HG03469 (cell line): Measurements from ENCODE around the gene SPATA31D4.
"Not testable (repeated sequence)": the region's sequence is repeated elsewhere in the genome, so short reads cannot be mapped to it uniquely, and the experiment has no call there.

Source experiments
- ATAC-seq: cut with Tn5 transposase; IDR thresholded peaks from one replicate; pipeline ENCODE4 v1.9.1; 2021; ENCODE audit warnings: mild to moderate bottlenecking, moderate library complexity, moderate number of reproducible peaks; ENCODE audit not compliant: unreplicated experiment

SPATA31D4 gene

DNA sequence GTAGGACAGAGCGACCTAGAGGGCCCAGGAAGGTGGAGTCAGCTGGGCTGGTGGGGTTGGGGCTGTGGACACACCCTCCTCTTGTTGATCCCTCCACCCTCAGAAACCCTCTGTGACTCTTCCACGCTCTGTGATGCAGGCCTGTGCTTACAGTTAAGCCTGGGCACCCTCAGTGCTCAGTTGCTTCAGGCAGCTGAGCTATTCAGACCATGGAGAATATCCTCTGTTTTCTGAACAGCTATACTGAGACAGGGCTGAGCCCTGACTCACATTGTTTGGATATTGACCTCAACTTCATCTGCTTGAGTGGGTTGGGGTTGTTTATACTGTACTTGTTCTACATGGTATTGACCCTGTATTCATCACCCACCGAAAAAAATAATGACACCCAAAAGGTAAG lies at the start of gene SPATA31D4:
Gene SPATA31D4 (plus strand): TSS at position 124 of the 400 bp plus-strand sequence. CDS start 86 bp downstream, at position 210.
- not testable (repeated sequence) for ATAC-seq

DNA sequence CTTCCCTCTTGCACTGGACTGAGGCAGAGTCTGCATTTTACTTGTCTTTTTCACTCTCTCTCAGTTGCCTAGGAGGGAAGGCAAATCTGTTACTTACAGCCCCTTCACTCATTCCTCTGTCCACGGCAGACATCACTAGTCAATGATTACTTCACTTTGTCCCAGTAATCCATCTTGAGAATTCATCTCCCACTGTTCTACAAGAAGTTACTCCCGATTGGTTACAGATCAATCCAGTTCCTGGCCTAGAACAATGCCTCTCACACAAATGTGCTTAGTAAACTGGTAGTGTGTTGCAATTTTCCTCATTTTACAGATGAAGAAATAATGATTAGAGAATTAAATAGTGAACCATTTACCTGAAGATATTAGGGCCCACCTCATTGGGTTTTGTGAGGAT lies 49.7 kb upstream of the SPATA31D4 start:
- ATAC-seq = no peak

DNA sequence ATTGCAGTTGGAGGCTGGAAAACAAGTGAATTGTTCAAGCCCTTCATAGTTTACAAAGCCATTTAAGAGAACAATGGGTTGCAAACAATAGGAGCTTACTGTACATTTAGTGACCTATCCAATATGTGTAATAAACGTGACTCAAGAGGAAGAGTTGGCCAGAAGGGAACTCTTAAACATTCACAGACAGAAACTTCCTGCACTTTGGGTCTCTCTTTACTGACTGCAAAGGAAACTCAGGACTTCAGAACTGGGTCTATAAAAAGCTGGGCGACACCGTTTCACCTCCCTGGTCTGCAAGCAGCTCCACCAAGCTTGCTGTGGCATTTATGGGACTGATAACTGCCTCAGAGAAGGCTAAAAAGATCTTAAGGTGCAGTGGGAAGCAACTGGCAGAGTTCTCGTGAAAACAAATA lies 48.7 kb upstream of the SPATA31D4 start:
- no peak for ATAC-seq

DNA sequence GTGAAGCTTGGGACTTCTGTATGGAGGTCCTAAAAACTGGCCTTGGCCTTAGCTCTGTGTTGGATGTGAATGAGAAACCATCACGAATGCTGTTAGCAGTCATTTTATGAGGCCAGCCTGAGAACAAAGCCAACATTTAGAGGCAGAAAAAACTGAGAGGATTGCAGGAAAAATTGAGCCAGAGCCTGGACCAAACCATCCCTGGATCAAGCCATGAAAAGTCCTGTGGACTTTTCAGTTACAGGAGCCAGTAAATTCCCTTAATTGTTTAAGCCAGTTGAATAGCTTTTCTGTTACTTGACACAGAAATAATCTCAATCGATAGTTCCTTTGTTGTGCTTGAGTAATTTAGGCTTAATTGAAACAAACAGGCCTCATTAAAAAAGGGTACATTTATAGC lies 42.6 kb upstream of the SPATA31D4 start:
- no peak for ATAC-seq

DNA sequence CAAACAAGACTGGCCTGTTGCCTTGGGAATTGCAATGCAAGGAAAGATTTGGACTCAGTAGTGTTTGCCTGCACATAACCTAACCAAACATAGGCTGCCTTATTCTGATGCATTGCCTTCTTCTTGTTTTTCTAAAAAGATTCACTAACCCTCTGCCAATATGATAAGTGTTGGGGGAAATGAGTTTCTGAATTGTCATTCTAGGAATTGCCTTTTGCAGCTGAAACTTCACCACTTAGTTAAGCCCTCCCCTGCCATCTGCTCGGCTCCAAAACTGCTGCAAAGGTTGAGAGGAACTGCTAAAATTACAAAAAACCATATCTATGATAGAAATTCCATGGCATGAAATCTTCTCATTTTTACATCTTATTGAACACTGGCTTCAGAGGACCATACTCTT lies 41.6 kb upstream of the SPATA31D4 start:
- ATAC-seq = no peak

DNA sequence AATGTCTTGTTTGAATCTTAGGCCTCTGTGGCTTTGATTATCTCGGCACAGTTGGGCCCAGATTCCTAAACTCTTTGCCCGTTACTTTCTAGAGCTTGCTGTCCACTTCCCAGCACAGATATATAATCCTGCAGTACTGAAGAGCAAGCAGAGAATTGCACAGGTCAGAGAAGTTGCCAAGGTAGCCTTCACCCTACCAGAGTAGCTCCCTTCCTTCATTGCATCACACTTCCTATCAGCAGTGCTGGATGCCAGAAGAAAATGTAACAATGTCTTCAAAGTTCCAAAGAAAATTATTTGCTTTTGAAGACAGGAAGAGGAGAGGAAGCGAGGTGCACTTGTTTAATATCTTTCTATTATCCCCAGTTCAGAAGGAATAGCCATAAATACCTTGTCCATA lies 38.1 kb upstream of the SPATA31D4 start:
- ATAC-seq = no peak

DNA sequence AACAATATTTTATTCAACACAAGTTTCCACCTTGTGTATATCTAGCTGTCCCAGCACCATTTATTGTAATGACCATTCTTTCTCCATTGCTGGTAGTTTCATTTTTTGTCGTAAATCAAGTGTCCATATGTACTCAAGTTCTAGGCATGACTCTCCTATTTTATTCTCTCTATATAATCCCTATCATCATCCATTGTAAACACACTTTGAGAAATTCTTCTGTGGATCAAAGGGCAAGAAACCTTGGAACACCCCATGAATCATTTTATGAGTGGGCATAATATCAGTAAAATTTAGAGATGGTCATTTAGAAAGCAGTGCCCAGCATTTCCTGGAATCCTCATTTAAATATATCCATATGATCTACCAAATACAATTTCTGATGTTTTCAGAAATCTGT lies 35.8 kb upstream of the SPATA31D4 start:
- no peak for ATAC-seq

DNA sequence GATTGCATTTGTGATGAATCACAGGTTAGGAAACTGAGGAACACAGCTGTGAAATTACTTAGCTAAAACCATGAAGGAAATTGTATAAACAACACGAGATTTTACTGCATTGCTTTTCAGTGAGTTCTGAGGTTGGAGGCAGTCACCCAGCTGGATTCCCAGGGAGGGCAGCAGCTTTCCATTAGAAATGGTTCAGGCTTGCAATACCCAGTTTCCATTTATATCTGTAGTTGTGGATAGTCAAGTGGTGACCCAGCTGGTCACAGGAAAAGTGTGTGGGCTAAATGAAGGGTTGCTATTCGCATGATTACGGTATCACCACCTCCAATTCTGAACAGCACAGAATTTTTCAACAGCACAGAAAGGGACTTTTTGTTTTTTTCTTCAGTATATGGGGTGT lies 34.3 kb upstream of the SPATA31D4 start:
- no peak for ATAC-seq

DNA sequence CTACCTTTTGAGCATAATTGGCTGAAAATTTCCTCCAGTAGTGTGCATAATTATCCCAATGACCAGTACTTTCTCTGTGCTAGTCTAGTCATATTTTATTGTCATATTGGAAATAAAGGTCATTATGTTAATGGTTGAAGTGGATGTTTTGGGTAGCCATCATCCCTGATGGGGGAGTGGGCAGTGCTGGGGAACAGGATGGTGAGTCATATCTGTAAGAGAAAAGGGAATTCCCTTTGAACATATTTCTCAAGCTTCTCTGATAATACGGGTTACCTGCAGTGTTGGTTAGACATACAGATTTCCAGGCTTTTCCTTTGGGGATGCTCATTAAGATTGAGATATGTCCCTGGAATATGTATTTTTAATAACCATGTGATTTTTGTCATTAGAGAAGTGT lies 33.3 kb upstream of the SPATA31D4 start:
- no peak for ATAC-seq

DNA sequence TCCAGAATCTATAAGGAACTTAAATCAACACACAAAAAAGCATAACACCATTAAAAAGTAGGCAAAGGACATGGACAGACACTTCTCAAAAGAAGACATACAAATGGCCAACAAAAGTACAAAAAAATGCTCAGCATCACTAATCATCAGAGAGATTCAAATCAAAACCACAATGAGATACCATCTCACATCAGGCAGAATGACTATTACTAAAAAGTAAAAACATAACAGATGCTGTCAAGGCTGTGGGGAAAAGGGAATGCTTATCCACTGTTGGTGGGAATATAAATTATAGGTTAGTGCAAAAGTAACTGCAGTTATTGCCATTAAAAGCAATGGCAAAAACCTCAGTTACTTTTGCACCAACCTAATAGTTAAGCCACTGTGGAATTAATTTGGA lies 32.2 kb upstream of the SPATA31D4 start:
- no peak for ATAC-seq

DNA sequence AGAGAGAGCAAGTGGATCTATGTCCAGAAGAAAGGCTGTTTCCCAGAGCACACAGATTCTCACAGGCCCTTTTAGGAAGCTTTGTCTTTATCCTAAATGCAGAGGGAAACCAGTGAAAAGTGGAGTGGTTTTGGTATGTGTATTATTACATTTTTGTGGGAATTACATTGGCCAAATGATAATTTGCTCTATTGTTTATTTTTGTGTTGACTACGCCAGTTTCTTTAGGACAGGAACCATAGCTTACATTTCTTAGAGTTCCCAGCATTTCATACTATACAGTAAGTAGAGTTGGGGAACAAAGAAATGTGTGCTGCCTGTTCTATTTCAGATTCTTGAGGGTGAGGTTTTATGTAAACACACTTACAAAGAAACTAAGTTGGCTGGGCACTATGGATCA lies 29.4 kb upstream of the SPATA31D4 start:
- ATAC-seq = no peak

DNA sequence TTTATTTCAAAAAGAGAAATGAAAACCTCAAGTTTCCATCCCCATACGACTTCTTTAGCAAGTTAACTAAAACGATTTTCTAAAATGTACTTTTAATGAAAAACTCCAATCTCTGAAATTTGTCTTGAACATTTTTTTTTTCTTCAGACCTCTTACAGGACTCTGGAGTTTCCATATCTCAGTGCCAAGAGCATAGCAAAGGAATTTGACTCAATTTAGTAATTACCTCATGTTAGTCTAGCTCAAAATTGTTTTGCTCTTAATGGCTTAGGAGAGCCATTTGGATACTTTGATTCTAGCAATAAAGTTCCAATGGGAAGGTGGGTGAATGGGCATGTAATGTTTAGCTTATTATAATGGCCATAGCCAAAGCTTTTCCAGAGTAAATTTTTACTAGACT lies 26.0 kb upstream of the SPATA31D4 start:
- no peak for ATAC-seq

DNA sequence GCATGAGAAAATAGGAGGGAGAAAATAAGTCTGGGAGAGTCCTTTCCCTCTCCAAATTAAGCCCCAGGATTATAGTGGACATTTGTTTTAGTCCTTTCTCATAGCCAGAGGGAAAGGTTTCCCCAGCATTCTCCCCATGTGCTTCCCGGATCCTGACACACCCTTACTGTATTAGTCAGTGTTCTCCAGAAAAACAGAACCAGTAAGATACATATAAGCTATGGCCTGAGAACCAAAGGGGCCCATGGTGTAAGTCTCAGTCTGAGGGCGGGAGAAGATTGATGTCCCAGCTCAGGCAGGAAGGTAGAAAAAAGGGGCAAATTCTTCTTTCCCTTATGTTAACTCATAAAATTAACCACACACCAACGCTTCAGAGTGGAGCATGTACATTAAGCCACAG lies 25.6 kb upstream of the SPATA31D4 start:
- no peak for ATAC-seq

DNA sequence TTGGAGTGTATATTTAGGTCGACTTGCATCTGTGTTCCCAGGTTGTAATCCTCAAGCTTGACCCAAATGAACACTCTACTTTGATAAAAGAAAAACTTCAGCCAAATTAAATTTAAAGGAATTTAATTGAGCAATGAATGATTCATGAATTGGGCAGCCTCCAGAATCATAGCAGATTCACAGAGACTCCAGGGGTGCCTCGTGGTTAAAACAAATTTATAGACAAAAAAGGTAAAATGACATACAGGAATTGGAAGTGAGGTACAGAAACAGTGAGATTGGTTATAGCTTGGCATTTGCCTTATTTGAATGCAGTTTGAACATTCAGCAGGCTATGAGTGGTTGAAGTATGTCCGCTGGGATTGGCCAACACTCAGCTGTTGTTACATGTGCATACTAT lies 21.6 kb upstream of the SPATA31D4 start:
- ATAC-seq = no peak

DNA sequence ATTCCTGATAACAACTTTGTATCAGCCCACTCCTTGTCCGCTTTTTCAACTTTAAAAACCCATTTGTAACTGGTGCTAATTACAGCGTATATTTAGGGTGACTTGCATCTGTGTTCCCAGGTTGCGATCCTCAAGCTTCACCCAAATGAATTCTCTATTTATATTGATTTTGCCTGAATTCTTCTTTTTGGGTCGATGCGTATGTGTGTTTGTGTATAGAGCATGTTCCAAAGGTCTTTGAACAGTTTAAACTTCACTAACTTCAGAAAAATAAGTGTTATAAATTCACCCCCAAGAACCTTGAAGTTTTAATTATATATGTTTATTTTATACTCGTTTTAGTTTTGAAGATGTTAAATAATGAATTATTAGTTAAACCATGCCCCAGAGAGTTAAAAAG lies 16.1 kb upstream of the SPATA31D4 start:
- no peak for ATAC-seq

DNA sequence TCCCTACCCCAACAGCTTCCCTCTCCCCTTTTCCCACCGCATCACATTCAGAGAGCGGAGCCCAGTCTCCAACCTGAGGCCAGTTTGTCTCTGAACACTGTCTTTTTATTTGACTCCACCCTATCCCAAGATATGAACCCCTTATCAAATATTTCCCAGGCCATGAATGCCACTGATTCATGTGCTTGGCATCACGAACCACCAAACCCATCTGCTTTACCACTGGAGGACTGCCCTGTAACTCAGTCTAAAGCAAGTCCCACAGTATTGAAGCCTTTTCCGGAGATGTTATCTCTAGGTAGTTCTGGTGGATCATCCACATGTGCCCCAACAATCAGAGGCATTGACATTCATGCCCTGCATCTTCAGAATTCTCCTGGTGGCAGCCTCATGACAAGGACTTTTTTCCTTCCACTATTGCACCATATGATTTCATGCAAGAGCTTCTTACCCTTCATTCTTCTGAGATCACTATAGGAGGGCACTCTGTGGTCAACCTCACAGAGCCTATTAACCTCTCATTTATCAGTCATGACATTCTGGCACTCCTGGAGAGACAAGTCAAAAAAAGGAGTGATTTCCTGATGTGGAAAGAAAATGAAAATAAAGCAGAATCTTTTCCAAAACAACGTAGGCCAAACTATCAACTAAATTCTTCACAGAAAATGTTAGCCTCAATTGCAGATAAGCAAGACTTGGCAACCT lies 12.3 kb upstream of the SPATA31D4 start:
- no peak for ATAC-seq

DNA sequence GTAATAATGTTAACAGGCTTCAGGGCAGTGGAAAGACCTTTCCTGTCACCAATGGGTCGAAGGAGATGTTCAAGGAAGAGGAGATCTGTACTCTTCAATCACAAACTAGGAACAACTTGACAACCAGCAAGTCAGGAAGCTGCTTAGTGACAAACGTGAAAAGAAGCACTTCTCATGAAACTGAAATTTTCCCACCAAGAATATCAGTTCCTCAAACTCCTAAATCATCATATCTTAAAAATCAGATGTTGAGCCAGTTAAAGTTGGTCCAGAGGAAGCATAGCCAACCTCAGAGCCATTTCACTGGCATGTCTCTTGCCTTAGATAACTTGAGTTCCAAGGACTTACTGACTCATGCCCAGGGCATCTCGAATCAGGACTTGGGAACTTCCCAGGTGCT lies 9.7 kb upstream of the SPATA31D4 start:
- not testable (repeated sequence) for ATAC-seq

DNA sequence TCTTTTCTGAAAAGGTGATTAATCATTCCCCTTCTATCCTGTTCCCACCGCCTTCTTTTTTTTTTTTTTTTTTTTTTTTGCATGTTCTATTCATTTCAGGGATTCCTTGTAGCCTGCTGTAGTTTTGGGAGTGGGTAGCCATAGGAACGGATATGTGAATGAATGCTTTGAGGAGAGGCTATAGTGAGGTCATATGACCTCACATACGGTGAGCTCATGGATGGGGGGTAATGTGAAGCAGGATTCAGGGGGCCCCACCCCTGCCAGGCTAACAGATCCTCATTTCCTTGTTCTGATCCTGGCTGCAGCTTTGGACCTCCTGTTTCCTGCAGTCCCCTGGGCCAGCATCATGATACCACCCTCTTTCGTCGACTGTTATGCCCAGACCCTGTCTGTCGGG lies 1.9 kb downstream of the SPATA31D4 start:
- not testable (repeated sequence) for ATAC-seq

DNA sequence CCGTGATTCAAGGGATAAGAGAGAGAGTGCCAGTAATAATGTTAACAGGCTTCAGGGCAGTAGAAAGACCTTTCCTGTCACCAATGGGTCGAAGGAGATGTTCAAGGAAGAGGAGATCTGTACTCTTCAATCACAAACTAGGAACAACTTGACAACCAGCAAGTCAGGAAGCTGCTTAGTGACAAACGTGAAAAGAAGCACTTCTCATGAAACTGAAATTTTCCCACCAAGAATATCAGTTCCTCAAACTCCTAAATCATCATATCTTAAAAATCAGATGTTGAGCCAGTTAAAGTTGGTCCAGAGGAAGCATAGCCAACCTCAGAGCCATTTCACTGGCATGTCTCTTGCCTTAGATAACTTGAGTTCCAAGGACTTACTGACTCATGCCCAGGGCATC lies 5.3 kb downstream of the SPATA31D4 start:
- not testable (repeated sequence) for ATAC-seq

DNA sequence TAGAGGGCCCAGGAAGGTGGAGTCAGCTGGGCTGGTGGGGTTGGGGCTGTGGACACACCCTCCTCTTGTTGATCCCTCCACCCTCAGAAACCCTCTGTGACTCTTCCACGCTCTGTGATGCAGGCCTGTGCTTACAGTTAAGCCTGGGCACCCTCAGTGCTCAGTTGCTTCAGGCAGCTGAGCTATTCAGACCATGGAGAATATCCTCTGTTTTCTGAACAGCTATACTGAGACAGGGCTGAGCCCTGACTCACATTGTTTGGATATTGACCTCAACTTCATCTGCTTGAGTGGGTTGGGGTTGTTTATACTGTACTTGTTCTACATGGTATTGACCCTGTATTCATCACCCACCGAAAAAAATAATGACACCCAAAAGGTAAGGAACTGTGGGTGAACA lies 15.2 kb downstream of the SPATA31D4 start, which contains the start of gene SPATA31D3:
Gene SPATA31D3 (plus strand): TSS at position 108 of the 400 bp plus-strand sequence. CDS start 86 bp downstream, at position 194.
- ATAC-seq = not testable (repeated sequence)

DNA sequence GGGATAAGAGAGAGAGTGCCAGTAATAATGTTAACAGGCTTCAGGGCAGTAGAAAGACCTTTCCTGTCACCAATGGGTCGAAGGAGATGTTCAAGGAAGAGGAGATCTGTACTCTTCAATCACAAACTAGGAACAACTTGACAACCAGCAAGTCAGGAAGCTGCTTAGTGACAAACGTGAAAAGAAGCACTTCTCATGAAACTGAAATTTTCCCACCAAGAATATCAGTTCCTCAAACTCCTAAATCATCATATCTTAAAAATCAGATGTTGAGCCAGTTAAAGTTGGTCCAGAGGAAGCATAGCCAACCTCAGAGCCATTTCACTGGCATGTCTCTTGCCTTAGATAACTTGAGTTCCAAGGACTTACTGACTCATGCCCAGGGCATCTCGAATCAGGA lies 20.4 kb downstream of the SPATA31D4 start:
- ATAC-seq = not testable (repeated sequence)

DNA sequence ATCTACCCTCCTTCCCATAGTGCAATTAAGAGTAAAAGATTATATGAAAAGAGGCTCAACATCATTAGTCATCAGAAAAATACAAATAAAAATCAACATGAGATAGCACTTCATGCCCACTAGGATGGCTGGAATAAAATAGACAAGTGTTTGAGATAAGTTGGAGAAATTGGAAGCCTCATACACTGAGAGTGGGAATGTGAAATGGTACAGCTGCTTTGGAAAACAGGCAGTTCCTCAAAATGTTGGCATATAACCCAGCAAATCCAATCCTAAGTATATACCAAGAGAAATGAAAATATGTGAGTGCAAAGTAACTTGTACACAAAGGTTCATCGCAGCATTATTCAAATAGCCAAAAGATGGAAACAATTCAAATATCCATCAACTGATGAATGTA lies 24.9 kb downstream of the SPATA31D4 start:
- ATAC-seq = no peak

DNA sequence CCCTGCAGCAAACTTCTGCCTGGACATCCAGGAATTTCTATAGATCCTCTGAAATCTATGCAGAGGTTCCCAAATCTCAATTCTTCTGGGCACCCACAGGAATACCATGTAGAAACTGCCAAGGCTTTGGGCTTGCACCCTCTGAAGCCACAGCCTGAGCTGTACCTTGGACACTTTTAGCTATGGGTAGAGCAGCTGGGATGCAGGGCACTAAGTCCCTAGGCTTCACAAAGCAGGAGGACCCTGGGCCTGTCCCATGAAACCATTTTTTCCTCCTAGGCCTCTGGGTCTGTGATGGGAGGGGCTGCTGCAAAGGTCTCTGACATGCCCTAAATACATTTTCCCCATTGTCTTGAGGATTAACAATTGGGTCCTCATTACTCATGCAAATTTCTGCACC lies 27.4 kb downstream of the SPATA31D4 start:
- no peak for ATAC-seq
